Stimulated activated CD4-positive, alpha-beta T cell treated with anti-CD3 and anti-CD28 coated beads, Interleukin-4, amount 100 ng/mL, for 48 hours (primary cell): ENCODE results near the gene HS6ST2.

ENCODE experiments used
- DNase-seq, 2 donors: peaks; one replicate each; pipeline ENCODE4 v3.0.0-alpha.2; 2020; ENCODE audit warnings: low read depth in 2 of 2

HS6ST2 gene

GRCh38 chrX:132615391-132616131 lies 342.9 kb downstream of the HS6ST2 start:
- peak; percentile 5 to 13 for DNase-seq

DNA sequence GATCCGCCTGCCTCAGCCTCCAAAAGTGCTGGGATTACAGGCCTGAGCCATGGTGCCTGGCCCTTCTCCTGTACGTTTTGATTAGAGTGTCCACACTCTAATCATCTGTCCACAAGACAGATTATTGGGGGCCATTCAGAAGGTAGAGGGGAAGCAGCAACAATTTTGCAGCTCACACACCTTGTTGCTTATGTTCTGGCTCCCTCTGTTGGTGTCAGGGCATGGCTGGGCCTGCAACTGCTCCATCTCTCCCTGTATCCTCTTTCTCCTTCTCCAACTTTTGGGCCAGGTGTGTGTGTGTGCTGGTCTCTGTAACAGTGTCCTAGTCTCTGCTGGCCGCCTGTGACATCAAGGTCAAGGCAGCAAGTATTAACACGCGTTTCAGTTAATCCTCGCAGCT lies 344.1 kb downstream of the HS6ST2 start:
- DNase-seq = no peak

DNA sequence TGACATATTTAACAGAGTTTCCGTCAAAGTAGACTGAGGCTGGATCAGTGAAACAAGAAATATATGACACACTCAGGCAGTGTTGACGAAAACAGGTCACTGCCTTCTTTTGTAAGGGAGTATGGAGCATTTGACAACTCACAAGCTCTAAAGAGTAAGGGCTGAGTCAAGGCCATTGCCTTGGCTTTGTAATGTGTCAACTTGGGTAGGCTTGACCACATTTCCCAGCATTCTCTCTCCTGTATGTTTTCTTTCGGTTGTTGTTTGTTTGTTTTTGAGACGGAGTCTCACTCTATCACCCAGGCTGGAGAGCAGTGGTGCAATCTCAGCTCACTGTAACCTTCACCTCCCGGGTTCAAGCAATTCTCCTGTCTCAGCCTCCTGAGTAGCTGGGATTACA lies 344.6 kb downstream of the HS6ST2 start:
- DNase-seq = no peak

- DNase-seq = peak; percentile 9 to 16
These were observed 345.4 kb downstream of the HS6ST2 start for GRCh38 chrX:132612821-132613564.

GRCh38 chrX:132610536-132610935 lies 347.9 kb downstream of the HS6ST2 start:
- no peak for DNase-seq

GRCh38 chrX:132609362-132609848 lies 349.0 kb downstream of the HS6ST2 start:
- no peak for DNase-seq

- no peak for DNase-seq
These were observed 354.6 kb downstream of the HS6ST2 start for GRCh38 chrX:132603700-132604286.

DNA sequence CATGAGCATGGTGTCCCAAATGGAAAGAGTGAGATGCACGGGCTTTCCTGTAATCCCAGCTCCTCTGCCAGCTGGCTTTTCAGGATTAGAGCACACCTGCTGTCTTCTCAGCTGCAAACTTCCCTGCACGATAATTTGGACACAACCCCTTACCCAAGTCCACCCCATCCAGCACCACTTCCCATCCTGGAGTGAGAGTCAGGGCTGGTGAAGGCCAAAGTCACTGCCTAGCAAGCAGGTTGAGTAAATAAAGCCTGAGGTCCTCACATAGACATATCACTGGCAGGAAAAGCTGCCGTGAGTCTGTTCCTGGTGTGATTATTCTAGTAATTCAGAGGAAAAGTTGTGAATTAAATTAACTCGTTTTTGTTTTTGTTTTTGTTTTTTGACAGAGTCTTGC lies 355.7 kb downstream of the HS6ST2 start:
- DNase-seq = no peak

DNA sequence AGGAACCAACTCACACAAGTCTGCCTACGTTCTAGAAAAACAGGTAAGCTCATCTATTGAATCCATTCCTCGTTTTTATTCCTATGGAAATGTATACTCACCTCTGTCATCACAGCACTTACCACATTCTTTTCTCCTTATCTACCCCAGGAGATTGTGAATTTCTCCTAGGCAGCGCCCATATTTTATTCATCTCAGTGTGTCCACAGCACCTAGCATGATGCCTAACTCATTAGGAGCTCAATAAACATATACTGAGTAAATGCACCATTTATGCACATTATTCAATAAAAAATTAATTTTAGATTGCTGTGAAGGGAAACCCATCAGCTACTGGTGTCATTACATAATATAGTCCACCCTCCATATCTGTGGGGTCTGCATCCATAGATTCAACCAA lies 363.4 kb downstream of the HS6ST2 start:
- no peak for DNase-seq

DNA sequence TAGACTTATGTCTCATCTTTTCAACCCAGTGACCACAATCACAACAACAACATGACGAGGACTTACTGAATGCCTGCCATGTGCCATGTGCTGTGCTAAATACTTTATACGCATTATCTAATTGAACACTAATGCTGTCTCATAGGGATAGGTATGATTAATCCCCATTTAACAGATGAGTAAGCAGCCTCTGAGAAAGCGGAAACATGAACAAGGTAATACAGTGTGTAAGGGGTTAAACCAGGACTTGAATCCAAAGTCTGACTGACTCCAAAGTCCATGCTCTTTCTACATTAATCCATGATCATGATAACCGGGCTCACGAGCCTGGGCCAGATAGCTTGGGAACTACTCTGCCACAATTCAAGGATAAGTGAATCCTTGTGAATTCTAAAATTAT lies 364.3 kb downstream of the HS6ST2 start:
- no peak for DNase-seq

- DNase-seq = no peak
These were observed 365.5 kb downstream of the HS6ST2 start for GRCh38 chrX:132592880-132593279.

DNA sequence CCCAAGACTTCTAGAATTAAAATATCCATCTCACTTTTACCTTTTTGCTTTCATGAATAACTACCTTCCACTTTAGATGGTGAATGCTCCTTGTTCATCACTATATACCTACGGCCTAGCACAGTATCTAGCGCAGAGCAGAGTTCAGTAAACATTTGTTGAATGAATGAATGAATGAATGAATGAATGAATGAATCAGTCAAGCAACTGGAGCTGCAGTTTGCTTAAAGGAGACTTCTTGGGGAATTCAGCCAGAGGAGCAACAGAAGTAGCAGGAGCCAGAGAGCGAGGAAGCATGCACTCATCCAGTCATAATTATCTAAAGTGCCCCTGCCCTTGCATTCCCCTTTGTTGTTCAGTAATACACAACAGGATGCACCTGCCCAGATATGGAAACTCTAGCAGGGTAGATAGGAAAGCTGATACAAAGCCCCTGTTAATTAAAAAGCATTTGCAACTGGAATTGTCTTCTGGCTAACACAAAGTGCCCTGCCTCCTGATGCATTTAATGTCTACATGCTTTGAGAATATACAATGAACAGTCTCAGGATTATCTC lies 366.6 kb downstream of the HS6ST2 start:
- DNase-seq = no peak

DNA sequence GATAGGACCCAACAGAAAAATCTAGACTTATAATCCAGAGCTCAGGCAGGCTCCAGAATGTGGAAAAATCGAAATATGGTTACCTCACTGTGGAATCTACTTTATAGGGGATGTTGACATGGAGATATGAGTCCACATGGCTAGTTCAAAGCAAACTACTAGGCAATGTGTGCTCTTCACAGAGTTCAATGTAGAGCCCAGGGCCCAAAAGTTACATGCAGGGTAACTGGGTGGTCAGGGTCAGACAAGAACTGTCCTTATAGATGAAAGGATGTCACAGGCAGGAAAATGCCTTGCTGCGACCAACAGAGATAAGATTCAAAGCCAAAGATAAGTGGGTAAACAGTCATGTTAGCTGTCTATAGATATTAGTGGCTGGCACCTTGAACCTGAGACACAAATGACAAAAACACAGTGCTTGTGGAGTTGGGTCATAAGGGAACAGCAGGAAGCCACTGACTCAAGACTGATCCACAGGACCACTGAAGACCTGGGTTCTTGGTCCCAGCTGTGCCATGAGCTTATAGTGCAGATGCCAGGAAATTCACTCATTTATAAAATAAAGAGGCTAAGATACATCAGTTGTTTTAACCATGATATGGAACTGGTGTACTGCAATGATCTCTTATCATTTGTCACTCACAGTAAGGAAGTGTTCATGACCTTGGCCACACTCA lies 367.9 kb downstream of the HS6ST2 start:
- DNase-seq = no peak

GRCh38 chrX:132584936-132585335 lies 373.5 kb downstream of the HS6ST2 start:
- DNase-seq = no peak

- DNase-seq = no peak
These were observed 381.5 kb downstream of the HS6ST2 start for GRCh38 chrX:132576939-132577338.
